ENCODE measurements around the gene LIMK2. TPM values are rescaled to one million over a fixed set of nuclear protein-coding genes. Genes with fewer than 3 reads are reported as not detected.

LIMK2 gene
- total and polyA plus RNA-seq, 10 of the 15 experiments (the other 5 are each of a cell fraction or from before 2014, with no cell fraction given), result 2.9 to 40.4 (median 26.7) TPM

DNA sequence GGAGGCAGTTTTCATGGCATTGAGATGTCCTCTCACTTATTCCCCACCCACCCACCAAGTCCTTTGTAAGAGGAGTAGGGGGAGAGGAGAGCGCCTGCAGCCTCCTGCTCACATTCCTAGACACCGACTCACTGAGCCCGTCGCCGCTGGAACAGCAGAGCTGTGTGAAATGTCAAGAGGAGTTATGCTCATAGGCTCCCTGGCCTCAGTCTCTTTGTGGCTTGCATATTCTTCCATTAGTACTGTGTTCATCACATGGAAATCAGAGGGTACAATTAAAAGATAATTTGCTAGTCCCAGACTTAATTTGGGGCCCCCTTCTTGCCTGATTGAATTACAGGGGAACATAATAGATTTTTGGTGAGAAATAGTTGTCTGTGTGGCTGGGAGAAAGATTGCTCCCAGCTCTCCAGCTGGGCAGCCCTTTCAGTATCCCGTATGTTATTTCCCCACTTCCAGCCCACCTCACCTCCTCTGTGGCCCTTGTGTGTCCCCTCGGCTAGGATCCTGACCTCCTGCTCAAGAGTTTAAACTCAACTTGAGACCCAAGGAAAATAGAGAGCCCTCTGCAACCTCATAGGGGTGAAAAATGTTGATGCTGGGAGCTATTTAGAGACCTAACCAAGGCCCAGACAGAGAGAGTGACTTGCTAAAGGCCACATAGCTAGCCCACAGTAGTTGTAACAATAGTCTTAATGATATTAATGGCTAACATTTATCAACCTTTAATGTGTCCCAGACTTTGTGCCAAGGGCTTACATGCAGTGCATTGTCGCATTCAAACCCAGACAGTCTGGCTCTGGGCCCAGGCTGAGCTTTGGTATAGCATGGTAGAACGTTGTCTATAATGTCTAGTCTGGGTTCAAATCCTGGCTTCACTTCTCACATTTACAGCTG is 32.2 kb downstream of the LIMK2 start:
- no peak overlapping the region for H3K27ac ChIP-seq (ENCODE audit: control insufficient read depth, insufficient read depth)
- no peaks in the 10 kb centered on the region; the same call in 1 of the 2 replicates for H4K20me1 ChIP-seq (ENCODE audit: control insufficient read depth, insufficient read depth)
- POLR2A ChIA-PET, result no interaction called here
- intact Hi-C loops (cut with micrococcal nuclease; ENCODE audit: unreplicated experiment), result no loop called here
- no peak overlapping the region for H2AFZ ChIP-seq (ENCODE audit: control insufficient read depth, low read depth, low read length)
- 91% methylated on average over 9 of the region's 9 CpGs for WGBS (ENCODE audit: insufficient coverage, insufficient replicate concordance, low lambda C conversion rate, missing lambda C conversion rate)
- H3K4me1 ChIP-seq (ENCODE audit: control insufficient read depth, insufficient read depth, low read length), result no peaks in the 10 kb centered on the region
- FAIRE-seq (no peak), ATAC-seq (no peak), DNase-seq (ENCODE audit: low read depth, low spot score) (no peak)
- H3K4me3 ChIP-seq, result no peak overlapping the region
- no peaks in the 10 kb centered on the region for H3K27me3 ChIP-seq (replicated peaks in 1 of 2; ENCODE audit: control insufficient read depth in 2 of 2, insufficient read depth in 2 of 2, low read length in 1 of 2)
- H3K36me3 ChIP-seq (ENCODE audit: control insufficient read depth in 2 of 2, insufficient read depth in 2 of 2, low read length in 1 of 2), result peaks cover 10 to 11% of the 10 kb centered on the region in 2 experiments
- CTCF ChIA-PET, result interaction anchor here (0.9 to 2.2 kb wide), 4 partner anchors 14 to 32 kb away, joined by 3 to 6 read pairs (median 4); partner anchors contain the start of gene LIMK2
- TF ChIP-seq CHD4 (IDR thresholded peaks at IDR 0.05), result no peak
- TF ChIP-seq, protein P1, sequence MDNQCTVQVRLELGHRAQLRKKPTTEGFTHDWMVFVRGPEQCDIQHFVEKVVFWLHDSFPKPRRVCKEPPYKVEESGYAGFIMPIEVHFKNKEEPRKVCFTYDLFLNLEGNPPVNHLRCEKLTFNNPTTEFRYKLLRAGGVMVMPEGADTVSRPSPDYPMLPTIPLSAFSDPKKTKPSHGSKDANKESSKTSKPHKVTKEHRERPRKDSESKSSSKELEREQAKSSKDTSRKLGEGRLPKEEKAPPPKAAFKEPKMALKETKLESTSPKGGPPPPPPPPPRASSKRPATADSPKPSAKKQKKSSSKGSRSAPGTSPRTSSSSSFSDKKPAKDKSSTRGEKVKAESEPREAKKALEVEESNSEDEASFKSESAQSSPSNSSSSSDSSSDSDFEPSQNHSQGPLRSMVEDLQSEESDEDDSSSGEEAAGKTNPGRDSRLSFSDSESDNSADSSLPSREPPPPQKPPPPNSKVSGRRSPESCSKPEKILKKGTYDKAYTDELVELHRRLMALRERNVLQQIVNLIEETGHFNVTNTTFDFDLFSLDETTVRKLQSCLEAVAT (IDR thresholded peaks at IDR 0.05), result no peak
- no peak for TF ChIP-seq NFIC (IDR thresholded peaks at IDR 0.05; ENCODE audit: low read depth, low read length)
- TF ChIP-seq CHD1 (IDR thresholded peaks at IDR 0.05; ENCODE audit: low read depth, low read length), result no peak
- no peak for TF ChIP-seq NFXL1 (IDR thresholded peaks at IDR 0.05; ENCODE audit: borderline replicate concordance)
- TF ChIP-seq TCF12 (IDR thresholded peaks at IDR 0.05; ENCODE audit: low read depth, low read length), result no peak
- no peak for TF ChIP-seq SREBF2 (IDR thresholded peaks at IDR 0.05; ENCODE audit: low read length)
- TF ChIP-seq ZSCAN29 (IDR thresholded peaks at IDR 0.05), result no peak
- TF ChIP-seq, protein P2, sequence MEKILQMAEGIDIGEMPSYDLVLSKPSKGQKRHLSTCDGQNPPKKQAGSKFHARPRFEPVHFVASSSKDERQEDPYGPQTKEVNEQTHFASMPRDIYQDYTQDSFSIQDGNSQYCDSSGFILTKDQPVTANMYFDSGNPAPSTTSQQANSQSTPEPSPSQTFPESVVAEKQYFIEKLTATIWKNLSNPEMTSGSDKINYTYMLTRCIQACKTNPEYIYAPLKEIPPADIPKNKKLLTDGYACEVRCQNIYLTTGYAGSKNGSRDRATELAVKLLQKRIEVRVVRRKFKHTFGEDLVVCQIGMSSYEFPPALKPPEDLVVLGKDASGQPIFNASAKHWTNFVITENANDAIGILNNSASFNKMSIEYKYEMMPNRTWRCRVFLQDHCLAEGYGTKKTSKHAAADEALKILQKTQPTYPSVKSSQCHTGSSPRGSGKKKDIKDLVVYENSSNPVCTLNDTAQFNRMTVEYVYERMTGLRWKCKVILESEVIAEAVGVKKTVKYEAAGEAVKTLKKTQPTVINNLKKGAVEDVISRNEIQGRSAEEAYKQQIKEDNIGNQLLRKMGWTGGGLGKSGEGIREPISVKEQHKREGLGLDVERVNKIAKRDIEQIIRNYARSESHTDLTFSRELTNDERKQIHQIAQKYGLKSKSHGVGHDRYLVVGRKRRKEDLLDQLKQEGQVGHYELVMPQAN (conservative IDR thresholded peaks at IDR 0.05), result no peak
- no peak for TF ChIP-seq POLR2AphosphoS2 (IDR thresholded peaks at IDR 0.05; ENCODE audit: low read depth, low read length)
- TF ChIP-seq SUZ12 (IDR thresholded peaks at IDR 0.05; ENCODE audit: unreplicated experiment), result no peak
- no peak for TF ChIP-seq MYC (IDR thresholded peaks at IDR 0.05; ENCODE audit: insufficient read depth, insufficient read length, insufficient replicate concordance, low read length, severe bottlenecking)
- no peak for TF ChIP-seq CHD2 (IDR thresholded peaks at IDR 0.05; ENCODE audit: borderline replicate concordance, low read depth, low read length)
- TF ChIP-seq EED (IDR thresholded peaks at IDR 0.05; ENCODE audit: low read depth), result no peak
- no peak for TF ChIP-seq TBL1XR1 (IDR thresholded peaks at IDR 0.05; ENCODE audit: low read depth, low read length)
- no peak for TF ChIP-seq RBBP5 (conservative IDR thresholded peaks at IDR 0.05)
- TF ChIP-seq GABPA (IDR thresholded peaks at IDR 0.05; ENCODE audit: low read depth), result no peak
- no TSS peak for BruUV-seq (replicated peaks)
- SMC1A ChIA-PET (ENCODE audit: uncharacterized antibody, unreplicated experiment), result no interaction called here
- no peak overlapping the region for H3K9ac ChIP-seq (ENCODE audit: control insufficient read depth, insufficient read depth, low read length)
- RAD21 ChIA-PET (ENCODE audit: unreplicated experiment), result interaction anchor here (0.6 kb wide), 1 partner anchor 478 kb away, joined by 3 read pairs; no protein-coding TSS in a partner anchor
- H3K9me3 ChIP-seq (replicated peaks; ENCODE audit: control insufficient read depth, insufficient read depth, low read length), result no peaks in the 10 kb centered on the region
- no peaks in the 10 kb centered on the region; the same call in none of the 2 replicates for H3K79me2 ChIP-seq (ENCODE audit: control insufficient read depth, insufficient read depth, low read length)
- in situ Hi-C loops (cut with MboI), result no loop called here
- no peak overlapping the region for H3K4me2 ChIP-seq (ENCODE audit: control insufficient read depth, insufficient read depth)

Data from GM12878 (cell line).